Measurements from ENCODE around the gene GLYATL1. TPM values are rescaled to one million over a fixed set of nuclear protein-coding genes. Genes with fewer than 3 reads are reported as not detected.
A peak's percentile ranks its signal among the peaks of the same experiment; 100 is the strongest.

The GLYATL1 gene
- total RNA-seq, 1 experiment from 2014 or later, result 5.4 TPM

DNA sequence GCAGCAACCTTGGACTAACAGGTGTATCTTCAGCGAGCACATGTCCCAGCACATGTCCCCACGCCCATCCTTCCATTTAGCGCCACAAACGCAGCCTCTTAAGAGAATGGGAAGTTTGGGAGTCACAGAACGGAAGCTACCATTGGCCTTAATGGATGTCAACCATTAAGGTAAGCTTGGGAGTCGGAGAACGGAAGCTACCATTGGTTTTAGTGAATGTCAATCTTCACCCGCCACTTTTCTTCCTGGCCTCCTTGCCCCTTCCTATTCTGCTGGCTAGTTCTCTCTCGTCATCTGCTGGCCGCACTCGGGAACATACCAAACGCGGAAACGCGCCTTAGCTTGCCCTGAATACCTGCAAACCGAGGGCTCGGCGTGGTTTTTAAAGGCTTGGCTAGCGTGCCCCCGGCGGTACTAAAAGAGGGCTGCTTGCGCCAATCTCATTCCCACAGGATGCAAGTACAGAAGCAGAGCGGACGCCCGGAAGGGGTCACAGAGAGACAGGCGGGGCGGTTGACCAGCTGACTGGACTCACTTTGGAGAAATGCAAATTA lies 24.3 kb downstream of the GLYATL1 start:
- Mint-ChIP-seq H3K9me3 (peaks cover 4% of the 10 kb centered on the region; the same call in 1 of the 2 replicates), H3K4me1 (peaks cover 25% of the 10 kb centered on the region), H3K36me3 (no peaks in the 10 kb centered on the region), H3K4me3 (peak overlapping the region; percentile 64), H3K27me3 (ENCODE audit: low read depth) (peaks cover 65% of the 10 kb centered on the region), H3K27ac (peak overlapping the region; percentile 78; the same call in 1 of the 2 replicates)
- ChIA-PET POLR2A (interaction anchor here (0.6 to 1.3 kb wide), 4 partner anchors 36 to 706 kb away, joined by 3 to 5 read pairs (median 4); no protein-coding TSS in a partner anchor), CTCF (interaction anchor here (0.6 to 6.7 kb wide), 25 partner anchors 11 to 440 kb away, joined by 3 to 93 read pairs (median 5); partner anchors contain the start of genes DTX4 and FAM111B)
- peak; percentile 94 for ATAC-seq
- TF ChIP-seq FOXP1 (CRISPR knock-in tag; IDR thresholded peaks at IDR 0.05; ENCODE audit: borderline replicate concordance) (peak; percentile 61; the same call in 1 of the 2 replicates), TEAD4 (CRISPR knock-in tag; IDR thresholded peaks at IDR 0.05) (no peak; the same call in 1 of the 2 replicates), FOXK1 (CRISPR knock-in tag; IDR thresholded peaks at IDR 0.05) (peak; percentile 79; the same call in 1 of the 2 replicates), USF2 (CRISPR knock-in tag; IDR thresholded peaks at IDR 0.05) (no peak), NFE2L1 (CRISPR knock-in tag; IDR thresholded peaks at IDR 0.05) (peak; percentile 84), MYBL2 (CRISPR knock-in tag; IDR thresholded peaks at IDR 0.05) (peak; percentile 74; the same call in 1 of the 2 replicates), NR3C1 (CRISPR knock-in tag; conservative IDR thresholded peaks at IDR 0.05; ENCODE audit: low read depth) (no peak), TEAD1 (CRISPR knock-in tag; IDR thresholded peaks at IDR 0.05) (0 out of 2 replicates have a peak, but pooled peaks have one; percentile 11), ETV6 (CRISPR knock-in tag; IDR thresholded peaks at IDR 0.05) (no peak; the same call in 1 of the 2 replicates), SP1 (CRISPR knock-in tag; conservative IDR thresholded peaks at IDR 0.05) (peak; percentile 52; the same call in 1 of the 2 replicates), E2F1 (CRISPR knock-in tag; IDR thresholded peaks at IDR 0.05) (0 out of 2 replicates have a peak, but pooled peaks have one; percentile 45), ZNF121 (CRISPR knock-in tag; IDR thresholded peaks at IDR 0.05) (no peak), NFYB (CRISPR knock-in tag; conservative IDR thresholded peaks at IDR 0.05; ENCODE audit: low read depth) (peak; percentile 78), MAX (CRISPR knock-in tag; IDR thresholded peaks at IDR 0.05) (peak; percentile 97), USF1 (CRISPR knock-in tag; IDR thresholded peaks at IDR 0.05) (peak; percentile 27; the same call in 1 of the 2 replicates)
- TF ChIP-seq, protein P1, sequence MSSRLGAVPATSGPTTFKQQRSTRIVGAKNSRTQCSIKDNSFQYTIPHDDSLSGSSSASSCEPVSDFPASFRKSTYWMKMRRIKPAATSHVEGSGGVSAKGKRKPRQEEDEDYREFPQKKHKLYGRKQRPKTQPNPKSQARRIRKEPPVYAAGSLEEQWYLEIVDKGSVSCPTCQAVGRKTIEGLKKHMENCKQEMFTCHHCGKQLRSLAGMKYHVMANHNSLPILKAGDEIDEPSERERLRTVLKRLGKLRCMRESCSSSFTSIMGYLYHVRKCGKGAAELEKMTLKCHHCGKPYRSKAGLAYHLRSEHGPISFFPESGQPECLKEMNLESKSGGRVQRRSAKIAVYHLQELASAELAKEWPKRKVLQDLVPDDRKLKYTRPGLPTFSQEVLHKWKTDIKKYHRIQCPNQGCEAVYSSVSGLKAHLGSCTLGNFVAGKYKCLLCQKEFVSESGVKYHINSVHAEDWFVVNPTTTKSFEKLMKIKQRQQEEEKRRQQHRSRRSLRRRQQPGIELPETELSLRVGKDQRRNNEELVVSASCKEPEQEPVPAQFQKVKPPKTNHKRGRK (CRISPR knock-in tag; IDR thresholded peaks at IDR 0.05; ENCODE audit: borderline replicate concordance), result 0 out of 2 replicates have a peak, but pooled peaks have one; percentile 28
- TF ChIP-seq, protein P2, sequence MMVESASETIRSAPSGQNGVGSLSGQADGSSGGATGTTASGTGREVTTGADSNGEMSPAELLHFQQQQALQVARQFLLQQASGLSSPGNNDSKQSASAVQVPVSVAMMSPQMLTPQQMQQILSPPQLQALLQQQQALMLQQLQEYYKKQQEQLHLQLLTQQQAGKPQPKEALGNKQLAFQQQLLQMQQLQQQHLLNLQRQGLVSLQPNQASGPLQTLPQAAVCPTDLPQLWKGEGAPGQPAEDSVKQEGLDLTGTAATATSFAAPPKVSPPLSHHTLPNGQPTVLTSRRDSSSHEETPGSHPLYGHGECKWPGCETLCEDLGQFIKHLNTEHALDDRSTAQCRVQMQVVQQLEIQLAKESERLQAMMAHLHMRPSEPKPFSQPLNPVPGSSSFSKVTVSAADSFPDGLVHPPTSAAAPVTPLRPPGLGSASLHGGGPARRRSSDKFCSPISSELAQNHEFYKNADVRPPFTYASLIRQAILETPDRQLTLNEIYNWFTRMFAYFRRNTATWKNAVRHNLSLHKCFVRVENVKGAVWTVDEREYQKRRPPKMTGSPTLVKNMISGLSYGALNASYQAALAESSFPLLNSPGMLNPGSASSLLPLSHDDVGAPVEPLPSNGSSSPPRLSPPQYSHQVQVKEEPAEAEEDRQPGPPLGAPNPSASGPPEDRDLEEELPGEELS (CRISPR knock-in tag; IDR thresholded peaks at IDR 0.05), result peak; percentile 84; the same call in 1 of the 2 replicates
- TF ChIP-seq, protein P3, sequence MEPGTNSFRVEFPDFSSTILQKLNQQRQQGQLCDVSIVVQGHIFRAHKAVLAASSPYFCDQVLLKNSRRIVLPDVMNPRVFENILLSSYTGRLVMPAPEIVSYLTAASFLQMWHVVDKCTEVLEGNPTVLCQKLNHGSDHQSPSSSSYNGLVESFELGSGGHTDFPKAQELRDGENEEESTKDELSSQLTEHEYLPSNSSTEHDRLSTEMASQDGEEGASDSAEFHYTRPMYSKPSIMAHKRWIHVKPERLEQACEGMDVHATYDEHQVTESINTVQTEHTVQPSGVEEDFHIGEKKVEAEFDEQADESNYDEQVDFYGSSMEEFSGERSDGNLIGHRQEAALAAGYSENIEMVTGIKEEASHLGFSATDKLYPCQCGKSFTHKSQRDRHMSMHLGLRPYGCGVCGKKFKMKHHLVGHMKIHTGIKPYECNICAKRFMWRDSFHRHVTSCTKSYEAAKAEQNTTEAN (CRISPR knock-in tag; IDR thresholded peaks at IDR 0.05), result 0 out of 2 replicates have a peak, but pooled peaks have one; percentile 50
- TF ChIP-seq, protein P4, sequence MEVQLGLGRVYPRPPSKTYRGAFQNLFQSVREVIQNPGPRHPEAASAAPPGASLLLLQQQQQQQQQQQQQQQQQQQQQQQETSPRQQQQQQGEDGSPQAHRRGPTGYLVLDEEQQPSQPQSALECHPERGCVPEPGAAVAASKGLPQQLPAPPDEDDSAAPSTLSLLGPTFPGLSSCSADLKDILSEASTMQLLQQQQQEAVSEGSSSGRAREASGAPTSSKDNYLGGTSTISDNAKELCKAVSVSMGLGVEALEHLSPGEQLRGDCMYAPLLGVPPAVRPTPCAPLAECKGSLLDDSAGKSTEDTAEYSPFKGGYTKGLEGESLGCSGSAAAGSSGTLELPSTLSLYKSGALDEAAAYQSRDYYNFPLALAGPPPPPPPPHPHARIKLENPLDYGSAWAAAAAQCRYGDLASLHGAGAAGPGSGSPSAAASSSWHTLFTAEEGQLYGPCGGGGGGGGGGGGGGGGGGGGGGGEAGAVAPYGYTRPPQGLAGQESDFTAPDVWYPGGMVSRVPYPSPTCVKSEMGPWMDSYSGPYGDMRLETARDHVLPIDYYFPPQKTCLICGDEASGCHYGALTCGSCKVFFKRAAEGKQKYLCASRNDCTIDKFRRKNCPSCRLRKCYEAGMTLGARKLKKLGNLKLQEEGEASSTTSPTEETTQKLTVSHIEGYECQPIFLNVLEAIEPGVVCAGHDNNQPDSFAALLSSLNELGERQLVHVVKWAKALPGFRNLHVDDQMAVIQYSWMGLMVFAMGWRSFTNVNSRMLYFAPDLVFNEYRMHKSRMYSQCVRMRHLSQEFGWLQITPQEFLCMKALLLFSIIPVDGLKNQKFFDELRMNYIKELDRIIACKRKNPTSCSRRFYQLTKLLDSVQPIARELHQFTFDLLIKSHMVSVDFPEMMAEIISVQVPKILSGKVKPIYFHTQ (CRISPR knock-in tag; IDR thresholded peaks at IDR 0.05), result no peak
- peak; percentile 74 for DNase-seq (ENCODE audit: low spot score)
